SJCRH30 (cell line): ENCODE measurements around the gene ARMCX4. TPM values are rescaled to one million over a fixed set of nuclear protein-coding genes. Genes with fewer than 3 reads are reported as not detected.

Source experiments
- DNase-seq, 2 experiments: peaks; one replicate each; pipeline ENCODE4 v3.0.0-alpha.2; 2015 to 2020
- H3K27ac ChIP-seq: fragments of 250-450 bp; sonication (Bioruptor Pico); 2 replicates; pipeline ENCODE4 v1.5.1; 2020; ENCODE audit warnings: mild to moderate bottlenecking, moderate library complexity
- H3K27me3 ChIP-seq: fragments of 250-450 bp; sonication (Bioruptor Pico); 2 replicates; pipeline ENCODE4 v1.5.1; 2020; ENCODE audit warnings: mild to moderate bottlenecking, moderate library complexity
- H3K36me3 ChIP-seq: fragments of 250-450 bp; sonication (Bioruptor Pico); 2 replicates; pipeline ENCODE4 v1.5.1; 2020; ENCODE audit warnings: mild to moderate bottlenecking, moderate library complexity
- H3K4me1 ChIP-seq: fragments of 250-450 bp; sonication (Bioruptor Pico); 2 replicates; pipeline ENCODE4 v1.5.1; 2020; ENCODE audit warnings: mild to moderate bottlenecking, moderate library complexity
- H3K4me3 ChIP-seq: fragments of 250-450 bp; sonication (Bioruptor Pico); 2 replicates; pipeline ENCODE4 v1.5.1; 2020; ENCODE audit warnings: mild to moderate bottlenecking, moderate library complexity
- H3K9me3 ChIP-seq: fragments of 250-450 bp; sonication (Bioruptor Pico); replicated peaks from 2 replicates; pipeline ENCODE4 v1.5.1; 2020; ENCODE audit warnings: mild to moderate bottlenecking, moderate library complexity
- total RNA-seq: library from RNA; depleted of rRNA; stranded (reverse); fragments of >200 nt; shearing (Covaris generic); gene quantifications from 2 replicates; pipeline ENCODE4 v1.2.3, GENCODE V29; 2014; rRNA removed

The ARMCX4 gene
- total RNA-seq, 1 experiment from 2014 or later, result 4.5 TPM

DNA sequence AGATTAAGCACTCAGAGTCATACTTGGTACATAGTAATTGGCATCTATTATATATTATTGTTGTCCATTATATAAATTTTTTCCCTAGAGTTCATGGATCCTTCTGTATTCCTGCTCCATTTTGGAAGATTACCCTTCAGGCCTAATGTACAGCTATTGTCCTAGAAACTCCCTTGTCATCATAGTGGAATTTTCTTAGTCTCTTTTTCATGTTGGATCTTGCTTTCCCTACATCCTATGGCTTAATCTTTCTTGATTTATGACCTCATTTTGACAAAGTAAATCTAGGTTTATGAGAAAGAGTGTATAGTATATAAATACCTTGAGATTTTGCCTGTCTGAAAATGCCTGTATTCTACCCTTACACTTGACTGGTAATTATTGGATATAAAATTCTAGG lies 22.1 kb downstream of the ARMCX4 start:
- Histone ChIP-seq H3K4me1 (no peaks in the 10 kb centered on the region), H3K27ac (no peak overlapping the region), H3K4me3 (no peak overlapping the region), H3K27me3 (no peaks in the 10 kb centered on the region), H3K36me3 (no peaks in the 10 kb centered on the region), H3K9me3 (no peaks in the 10 kb centered on the region)
- DNase-seq, result no peak

DNA sequence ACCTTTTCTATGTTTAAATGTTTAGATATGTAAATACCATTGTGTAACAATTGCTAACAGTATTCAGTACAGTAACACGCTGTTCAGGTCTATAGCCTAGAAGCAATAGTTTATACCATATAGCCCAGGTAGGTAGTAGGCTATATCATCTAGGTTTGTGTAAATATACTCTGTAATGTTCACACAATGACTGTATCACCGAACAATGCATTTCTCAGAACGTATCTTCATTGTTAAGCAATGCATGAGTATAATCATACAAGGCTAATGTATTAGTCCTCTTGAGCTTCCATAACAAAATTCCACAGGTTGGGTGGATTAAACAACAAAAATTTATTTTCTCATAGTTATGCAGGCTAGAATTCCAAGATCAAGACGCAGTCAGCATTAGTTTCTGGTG lies 22.7 kb downstream of the ARMCX4 start:
- Histone ChIP-seq H3K36me3 (no peaks in the 10 kb centered on the region), H3K27me3 (no peaks in the 10 kb centered on the region), H3K4me1 (no peaks in the 10 kb centered on the region)

DNA sequence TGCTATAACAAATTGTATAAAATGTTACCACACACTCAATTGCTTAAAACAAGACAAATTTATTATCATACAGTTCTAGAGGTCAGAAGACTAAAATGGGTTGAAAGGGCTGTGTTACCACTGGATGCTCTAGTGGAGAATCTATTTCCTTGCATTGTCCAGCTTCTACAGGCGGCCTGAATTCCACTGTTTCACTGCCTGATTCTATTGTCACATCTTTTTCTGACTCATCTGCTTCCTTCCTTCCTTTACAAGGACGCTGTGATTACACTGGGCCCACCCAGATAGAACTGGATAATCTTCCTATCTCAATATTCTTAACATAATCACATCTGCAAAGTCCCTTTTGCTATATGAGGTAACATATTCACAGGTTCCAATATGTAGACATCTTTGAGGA lies 45.7 kb downstream of the ARMCX4 start:
- H3K4me1 ChIP-seq, result no peaks in the 10 kb centered on the region
- no peaks in the 10 kb centered on the region for H3K27me3 ChIP-seq
- no peak overlapping the region for H3K27ac ChIP-seq
- H3K9me3 ChIP-seq, result no peaks in the 10 kb centered on the region
- no peaks in the 10 kb centered on the region for H3K36me3 ChIP-seq
- no peak overlapping the region for H3K4me3 ChIP-seq
- DNase-seq, result no peak

More for the DNA sequence above, 22.7 kb downstream of the ARMCX4 start:
- H3K27ac ChIP-seq, result no peak overlapping the region
- no peak overlapping the region for H3K4me3 ChIP-seq
- H3K9me3 ChIP-seq, result no peaks in the 10 kb centered on the region
- DNase-seq, result no peak

Other genes starting within 250 kb of the ARMCX4 start
- gene TAF7L, start 194.1 kb upstream of the ARMCX4 start, total RNA-seq, result 0.10 and 0.13 TPM in 2 replicates
- 20.5 and 21.0 TPM in 2 replicates for gene TIMM8A, start 136.7 kb upstream of the ARMCX4 start, total RNA-seq
- 0.05 TPM in 1 of 2 replicates, not detected in the other for gene BTK, start 99.3 kb upstream of the ARMCX4 start, total RNA-seq
- 3,964 and 4,118 TPM in 2 replicates for gene RPL36A, start 94.4 kb upstream of the ARMCX4 start, total RNA-seq
- 55.9 and 58.5 TPM in 2 replicates for gene GLA, start 77.5 kb upstream of the ARMCX4 start, total RNA-seq
- gene HNRNPH2, start 77.2 kb upstream of the ARMCX4 start, total RNA-seq, result 82.4 and 83.3 TPM in 2 replicates
- gene ARMCX1, start 65.1 kb downstream of the ARMCX4 start, total RNA-seq, result 71.7 and 81.5 TPM in 2 replicates
- 45.4 and 48.2 TPM in 2 replicates for gene ARMCX6, start 132.5 kb downstream of the ARMCX4 start, total RNA-seq
- 54.7 and 58.3 TPM in 2 replicates for gene ARMCX3, start 137.7 kb downstream of the ARMCX4 start, total RNA-seq
- 164 and 172 TPM in 2 replicates for gene ARMCX2, start 174.4 kb downstream of the ARMCX4 start, total RNA-seq